Suppressor macrophage treated with lipopolysaccharide for 4 hours (primary cell): ENCODE measurements around the gene RFX4.
A peak's percentile ranks its signal among the peaks of the same experiment; 100 is the strongest.

Experiments
- DNase-seq: peaks from one replicate; pipeline ENCODE4 v3.0.0-alpha.2; 2020

RFX4 gene

DNA sequence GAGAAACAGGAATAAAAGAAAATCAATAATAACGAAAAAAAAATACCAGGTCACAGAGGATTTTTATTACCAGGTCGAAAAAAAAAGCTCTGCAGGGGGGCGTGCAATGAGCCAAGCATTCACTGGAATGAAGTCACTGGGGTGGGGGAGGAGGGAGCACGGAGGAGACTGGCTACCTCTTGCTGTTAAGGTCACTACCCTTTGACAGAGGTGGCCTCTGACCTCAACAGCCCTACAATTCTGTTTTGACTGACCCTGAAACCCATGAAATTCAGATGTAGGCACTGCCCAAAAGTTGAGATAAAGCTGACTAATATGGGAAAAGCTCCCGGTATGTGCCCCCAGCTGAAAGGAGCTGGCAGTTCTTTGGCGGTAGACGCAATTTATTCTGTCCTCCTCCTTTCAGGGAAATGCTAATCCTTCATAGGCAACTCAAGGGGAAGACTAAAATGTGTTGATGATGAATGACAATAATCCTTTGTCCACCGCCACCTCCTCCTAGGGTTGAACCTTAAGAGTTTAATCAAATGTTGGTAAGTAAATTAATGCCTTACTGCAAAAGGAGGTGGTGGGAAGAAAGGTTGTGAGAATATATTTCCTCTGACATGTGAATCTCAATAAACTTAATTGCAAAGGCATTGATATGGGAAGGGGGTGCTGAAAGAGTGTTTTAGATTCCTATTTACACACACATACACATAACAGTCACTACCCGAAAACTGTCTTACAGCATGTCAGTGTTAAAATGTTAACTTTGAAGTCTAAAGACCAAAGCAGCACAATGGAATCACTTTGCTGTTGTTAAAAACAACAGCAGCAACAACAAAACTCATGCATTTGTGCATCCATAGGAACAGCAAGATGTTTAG lies 185.4 kb downstream of the RFX4 start:
- DNase-seq: no peak

DNA sequence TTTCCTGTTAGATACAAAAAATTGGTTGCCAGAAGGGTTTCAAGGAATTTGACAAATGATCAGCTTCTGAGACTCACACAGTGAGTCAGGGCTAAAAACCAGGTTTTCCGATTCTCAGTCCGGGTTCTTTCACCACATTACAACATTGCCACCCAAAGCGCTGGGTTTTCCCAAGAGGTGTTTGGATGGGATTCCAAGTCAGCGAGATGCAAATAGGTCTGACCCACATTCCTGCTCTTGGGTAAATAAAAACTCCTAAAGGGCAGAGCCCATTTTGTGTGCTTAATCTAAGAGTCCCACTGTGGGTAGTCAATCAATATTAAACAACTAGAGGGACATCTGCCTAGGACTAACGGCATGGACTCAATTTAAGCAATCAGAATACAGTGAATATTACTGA lies 186.3 kb downstream of the RFX4 start:
- no peak for DNase-seq

DNA sequence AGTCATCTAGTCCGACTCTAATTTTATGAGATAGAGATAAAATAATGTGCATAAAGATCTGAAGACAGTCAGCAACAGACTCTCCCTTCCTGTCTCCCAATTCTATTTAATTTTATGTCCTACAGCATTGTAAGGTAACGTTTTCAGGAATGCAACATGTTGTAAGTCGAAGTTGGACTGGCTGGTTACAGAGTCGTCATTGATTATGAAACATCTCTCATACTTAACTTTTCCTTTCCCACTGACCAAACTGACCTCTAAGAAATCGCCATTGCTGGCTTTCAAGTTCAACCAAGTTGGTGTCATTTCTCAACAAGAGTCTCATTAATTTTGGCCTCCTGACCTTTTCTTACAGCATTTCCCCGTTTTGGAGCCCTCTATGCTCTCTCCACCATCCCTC lies 186.7 kb downstream of the RFX4 start:
- no peak for DNase-seq

DNA sequence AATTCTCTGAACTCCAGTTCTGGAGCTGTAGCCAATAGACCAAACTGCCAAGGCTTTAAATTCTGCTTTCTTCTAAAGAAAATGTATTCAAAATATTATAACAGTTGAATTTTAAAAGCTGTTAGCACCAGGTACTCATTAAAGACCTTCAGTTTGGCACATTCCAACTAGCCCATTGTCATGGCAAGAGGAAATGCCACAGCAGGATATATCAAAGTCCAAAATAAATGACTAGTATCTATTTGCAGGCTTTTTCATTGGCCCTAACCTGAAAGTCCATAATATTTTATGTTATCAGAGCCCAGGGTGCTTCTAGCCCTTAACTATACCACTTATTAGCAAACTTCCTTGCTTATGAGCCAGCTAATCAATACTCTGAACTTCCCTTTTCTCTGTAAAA lies 188.6 kb downstream of the RFX4 start:
- DNase-seq: no peak

DNA sequence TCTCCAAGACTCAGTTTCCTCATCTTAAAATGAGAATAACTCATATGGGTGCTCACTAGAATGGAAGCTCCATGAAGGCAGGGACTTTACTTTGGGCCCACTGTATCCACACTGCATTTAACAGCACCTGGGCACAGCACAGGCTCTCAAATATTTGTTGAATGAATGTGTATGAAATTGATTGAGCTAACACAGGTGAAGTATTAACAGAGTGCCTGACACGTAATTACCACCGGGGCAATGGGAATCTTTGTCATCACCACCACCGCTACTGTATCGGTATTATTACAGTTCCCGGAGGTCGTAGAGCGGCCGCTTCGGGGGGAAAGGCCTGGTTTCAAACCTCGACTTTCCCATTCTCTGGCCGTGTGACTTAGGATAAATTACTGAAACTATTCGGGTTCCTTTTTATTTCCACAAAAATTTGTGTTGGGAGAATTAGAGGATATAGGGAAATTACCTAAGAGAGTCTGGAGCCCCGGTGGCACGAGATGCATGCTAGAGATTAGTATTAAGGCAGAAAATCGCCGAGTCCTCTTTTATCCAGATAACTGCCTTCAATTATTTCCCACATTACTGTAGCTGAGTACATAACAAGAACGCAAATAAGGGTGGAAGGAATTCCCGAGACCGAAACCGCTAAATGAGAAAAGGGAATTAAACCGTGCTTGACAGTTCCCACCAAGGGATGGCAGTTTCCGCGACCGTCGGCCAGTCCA lies 190.6 kb downstream of the RFX4 start:
- DNase-seq: no peak

DNA sequence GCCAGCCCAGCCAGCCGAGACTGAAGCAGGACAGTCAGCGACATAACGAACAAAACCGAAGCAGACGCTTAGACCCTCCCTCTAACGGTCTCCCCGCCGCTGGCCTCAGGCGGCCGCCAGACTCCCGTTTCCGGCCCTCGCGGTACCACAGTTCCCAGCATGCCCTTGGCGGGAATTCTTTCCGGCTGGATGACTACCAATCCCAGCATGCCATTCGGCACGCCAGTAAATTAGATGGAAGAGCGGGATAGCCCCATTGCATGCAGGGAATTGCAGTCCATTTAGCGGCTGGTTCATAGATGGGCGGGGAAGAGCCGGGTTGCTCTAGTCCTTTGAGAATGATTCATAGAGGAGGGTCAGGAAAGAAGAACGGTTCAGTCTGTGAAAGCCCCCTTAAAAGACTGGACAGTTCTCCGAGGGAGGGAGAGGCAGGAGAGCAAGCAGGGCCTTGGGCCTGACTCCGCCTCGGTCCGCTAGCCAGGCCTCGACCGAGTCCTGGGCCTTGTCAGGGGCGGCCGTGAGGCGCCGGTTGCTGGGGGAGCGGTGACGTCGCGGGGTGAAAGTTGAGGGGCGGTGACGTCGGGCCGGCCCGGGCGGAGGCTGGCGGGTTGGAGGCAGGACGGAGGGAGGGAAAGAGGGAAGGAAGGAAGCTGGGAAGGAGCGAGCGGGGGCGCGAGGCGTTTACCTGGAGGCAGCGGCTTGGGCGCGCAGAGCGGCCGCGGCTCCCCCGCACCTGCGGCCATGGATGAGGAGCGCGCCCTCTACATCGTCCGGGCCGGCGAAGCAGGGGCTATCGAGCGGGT lies 191.4 kb downstream of the RFX4 start, which contains the start of gene RIC8B:
Gene RIC8B (plus strand): TSS at position 678 of the 803 bp plus-strand sequence. CDS start 64 bp downstream, at position 742.
- DNase-seq: peak; percentile 97

DNA sequence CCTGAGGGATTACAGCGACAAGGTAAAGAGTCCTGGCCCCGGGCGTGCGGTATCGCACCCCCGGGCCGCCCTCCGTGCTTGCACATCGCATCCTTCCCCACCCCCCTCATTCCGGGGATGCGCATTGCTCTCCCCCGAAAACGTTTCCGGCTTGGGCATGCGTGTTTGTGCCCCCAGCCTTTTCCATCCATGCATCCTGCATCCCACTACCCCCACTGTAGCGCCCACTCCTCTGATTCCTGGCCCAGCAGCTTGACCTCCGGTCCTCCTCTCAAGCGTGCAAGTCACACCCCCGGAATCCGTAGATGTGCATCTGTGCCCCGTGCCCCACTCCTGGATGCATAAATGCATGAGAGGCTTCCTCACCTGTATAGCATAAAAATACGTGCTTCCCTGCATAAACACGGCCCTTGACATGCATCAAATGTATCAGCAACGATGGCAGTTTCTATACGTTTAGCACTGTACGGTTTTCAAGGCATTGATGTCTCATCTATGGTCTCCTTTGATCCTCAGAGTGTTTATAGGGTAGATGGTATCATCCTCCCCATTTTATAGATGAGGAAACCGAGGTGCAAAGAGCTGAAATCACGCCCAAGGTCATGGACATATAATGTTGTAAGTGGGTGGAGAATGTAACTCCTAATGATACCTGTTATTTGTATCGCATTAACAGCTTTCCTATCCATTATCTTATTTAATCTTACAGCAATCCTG lies 192.2 kb downstream of the RFX4 start:
- no peak for DNase-seq

DNA sequence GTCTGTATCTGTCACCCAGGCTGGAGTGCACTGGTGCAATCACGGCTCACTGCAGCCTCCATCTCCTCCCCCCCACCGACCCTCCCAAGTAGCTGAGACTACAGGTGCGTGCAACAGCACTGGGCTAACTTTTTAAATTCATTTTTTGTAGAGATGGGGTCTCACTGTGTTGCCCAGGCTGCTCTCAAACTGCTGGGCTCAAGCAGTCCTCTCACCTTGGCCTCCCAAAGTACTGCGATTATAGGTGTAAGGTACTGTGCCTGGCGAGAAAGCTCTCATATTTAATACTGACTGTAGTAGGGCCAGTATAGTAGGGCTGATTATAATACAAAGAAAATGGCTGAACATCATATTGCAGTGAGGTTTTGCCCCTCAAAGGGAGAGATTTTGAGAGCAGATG lies 194.1 kb downstream of the RFX4 start:
- no peak for DNase-seq

DNA sequence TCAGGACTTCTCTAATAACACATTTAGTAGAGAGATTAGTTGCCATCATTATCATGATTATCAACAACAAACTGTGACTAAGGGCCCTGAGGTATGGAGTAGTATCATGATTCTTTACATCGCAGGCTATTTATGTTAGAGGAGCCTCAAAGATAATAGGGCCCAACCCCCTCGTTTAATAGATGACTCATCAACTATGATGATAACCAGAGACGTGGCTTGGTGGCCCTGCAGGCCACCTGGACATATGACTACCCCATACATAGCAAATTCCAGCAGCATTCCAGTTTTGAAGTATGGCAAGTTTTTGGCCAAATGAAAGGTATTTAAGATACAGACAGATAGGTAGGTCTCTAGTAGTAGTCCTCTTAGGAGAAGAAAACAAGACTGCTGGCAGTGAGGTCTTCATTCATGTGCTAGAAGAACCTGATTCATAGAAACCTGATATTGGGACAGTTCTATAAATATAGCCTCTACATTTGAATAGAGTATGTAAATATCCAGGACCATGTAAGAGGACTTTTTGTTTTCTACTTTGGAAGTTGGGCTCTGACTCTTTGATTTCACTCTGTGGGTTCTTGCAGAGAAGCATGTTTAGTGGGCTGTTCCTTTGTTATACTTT lies 197.3 kb downstream of the RFX4 start:
- DNase-seq: no peak

DNA sequence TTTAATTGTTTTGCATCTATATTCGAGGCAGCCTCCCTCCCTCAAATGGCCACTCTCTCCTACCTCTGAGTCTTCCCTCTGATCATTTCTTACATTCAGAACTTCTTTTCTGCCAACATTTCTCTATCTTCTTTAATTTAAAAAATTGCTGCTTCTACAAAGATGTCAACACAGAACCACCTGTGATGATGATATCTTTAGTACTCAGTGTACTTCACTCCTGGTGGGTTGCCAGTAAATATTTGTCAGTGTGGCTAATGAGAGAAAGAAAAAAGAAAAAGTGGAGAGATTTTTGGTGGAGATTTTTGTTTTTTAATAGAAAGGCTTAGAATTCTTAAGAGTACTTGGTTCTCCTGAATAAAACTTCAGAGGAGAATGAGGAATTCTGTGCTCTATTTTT lies 199.8 kb downstream of the RFX4 start:
- no peak for DNase-seq

DNA sequence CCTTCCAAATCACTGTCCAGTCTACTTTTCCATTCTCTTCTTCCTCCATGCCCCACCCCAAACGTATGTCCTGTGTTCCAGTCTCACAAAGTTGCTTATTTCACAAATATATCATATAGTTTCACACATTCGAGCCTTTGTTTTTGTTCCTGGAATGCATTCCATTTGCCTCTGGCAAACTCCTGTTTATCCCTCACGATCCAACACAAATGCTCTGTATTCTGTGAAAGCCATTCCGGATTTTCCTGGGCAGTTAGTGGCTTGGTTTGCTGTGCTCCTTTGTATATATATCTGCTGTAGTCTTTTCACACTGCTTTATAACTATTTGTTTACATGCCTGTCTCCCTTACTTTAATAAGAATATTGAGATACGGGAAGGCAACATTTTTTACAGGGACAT lies 200.7 kb downstream of the RFX4 start:
- no peak for DNase-seq

DNA sequence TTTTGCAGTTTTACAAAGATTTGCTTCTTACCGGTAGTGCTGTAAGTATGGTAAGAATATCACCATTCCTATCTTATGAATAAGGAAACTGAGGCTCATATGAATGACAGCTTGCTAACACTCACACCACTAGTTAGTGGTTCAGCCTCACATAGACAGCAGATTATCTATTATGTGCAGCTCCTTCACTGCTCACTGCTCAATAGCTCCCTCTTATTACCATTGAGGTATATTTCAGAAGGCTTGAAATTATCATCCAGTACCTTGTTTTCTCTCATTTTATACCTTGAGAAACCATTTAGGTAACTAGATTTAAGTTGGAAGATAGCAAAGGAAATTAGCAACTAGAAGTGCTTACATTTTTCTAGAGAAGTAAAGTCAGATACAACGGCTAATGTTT lies 207.2 kb downstream of the RFX4 start:
- no peak for DNase-seq

DNA sequence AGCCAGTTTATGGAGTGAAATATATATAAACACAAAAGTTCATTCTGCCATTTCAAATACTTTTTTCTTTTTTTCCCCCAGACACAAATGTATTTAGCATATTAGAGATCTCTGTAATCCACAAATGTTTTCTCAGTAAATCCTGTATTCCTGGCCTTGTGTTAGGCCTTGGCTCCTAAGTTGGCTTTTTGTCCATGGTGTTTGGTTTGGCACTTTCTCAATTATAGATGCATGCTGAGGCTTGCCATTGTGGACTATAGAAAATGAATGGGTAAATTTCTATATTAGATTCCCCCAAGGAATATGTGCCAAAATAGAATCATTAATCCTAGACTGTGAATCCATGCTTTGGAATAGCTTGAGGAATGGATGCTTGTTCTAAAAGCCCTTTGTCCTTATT lies 208.7 kb downstream of the RFX4 start:
- no peak for DNase-seq

DNA sequence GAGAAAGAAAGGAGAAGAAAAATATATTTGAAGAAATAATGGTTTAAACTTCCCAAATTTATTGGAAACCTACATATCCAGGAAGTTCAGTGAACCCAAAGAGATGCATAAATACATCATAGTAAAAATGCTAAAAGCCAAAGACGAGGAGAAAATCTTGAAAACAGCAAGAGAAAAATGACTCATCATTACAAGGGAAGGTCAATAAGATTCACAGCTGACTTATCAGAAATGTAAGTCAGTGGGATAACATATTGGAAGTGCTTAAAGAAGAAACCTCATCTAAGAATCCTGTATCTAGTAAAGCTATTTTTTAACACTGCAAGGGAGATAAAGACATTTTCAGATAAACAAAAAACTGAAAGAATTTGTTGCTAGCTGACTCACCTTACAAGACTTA lies 211.6 kb downstream of the RFX4 start:
- DNase-seq: no peak

DNA sequence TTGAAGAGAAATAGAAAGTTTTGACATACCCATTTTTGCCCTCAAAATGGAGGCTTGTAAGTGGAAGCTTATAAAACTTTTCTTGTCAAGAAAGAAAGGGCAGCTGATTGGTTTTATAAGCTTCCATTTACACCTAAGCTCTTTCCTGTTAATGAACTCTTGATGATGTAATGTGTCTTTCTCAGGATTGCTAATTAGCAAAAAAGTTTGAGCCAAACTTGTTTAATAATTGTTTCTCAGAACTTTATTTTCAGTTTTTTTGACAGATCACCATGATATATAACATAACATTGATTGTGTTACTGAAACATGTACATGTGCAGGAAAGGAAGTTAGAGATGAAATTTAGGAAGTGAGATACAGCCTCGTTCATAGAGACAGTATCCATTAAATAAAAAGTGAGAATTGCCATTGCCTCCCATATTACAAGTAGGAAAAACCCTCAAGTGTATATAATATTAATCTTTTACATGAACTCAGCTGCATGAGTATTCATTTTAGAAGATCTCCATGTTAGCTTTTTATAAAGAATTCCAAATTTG lies 218.4 kb downstream of the RFX4 start:
- no peak for DNase-seq

DNA sequence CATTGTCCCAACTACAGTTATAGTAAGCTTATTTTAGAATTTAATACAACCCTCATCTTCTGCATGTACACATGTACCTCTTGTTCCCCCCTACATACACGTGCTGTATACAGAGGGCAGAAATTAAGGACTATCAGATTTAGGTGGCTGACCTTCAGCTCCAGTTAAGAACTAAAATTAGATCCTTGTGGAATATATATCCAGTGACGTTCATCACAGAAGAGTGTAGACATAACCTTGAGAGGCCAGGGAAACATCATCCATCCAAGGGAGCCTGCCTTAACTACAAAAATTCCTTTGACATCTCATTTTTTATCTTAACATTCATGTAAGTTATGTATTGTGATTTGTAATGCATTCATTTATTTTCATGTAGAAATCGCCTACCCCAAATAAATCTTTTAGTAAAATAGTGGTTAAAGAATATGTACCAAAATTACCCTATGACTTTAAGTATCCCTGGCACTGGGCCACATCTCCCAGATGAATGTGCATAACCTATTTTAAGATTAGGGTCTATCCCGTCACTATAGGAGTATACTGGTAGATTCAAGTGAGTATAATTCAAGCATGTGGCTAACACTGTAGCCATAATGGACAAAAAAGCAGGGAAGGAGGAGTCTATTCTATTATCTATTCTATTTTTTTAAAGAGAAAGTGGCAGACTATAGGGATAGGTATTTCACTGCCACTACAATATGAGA lies 219.2 kb downstream of the RFX4 start:
- no peak for DNase-seq

DNA sequence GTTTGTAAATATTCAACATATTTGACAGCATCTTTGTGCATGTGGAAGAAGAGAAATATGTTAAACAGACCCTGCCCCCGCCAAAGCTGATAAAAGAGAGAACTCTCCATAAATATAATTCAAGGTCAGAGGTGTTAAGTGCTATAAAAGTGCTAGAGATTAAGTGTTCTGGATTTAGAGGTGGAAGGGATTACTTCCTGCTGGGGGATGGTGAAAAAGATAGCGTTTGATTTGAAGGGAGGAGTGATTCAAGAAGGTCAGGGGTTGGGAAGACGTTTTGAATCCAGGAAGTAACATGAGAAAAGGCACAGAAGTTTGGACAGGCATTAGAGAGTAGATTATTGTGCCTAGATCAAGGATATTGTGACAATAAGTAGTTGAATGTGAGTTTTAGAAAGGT lies 221.9 kb downstream of the RFX4 start:
- DNase-seq: no peak
